Ascending aorta (tissue), 2 donors: ENCODE measurements around the gene BLNK. TPM values are rescaled to one million over a fixed set of nuclear protein-coding genes. Genes with fewer than 3 reads are reported as not detected.

Experiments
- DNase-seq, 2 donors: peaks; one replicate each; pipeline ENCODE4 v3.0.0-alpha.2; 2019; ENCODE audit warnings: low spot score in 2 of 2
- H3K27ac ChIP-seq, 2 donors: fragments of 200-600 bp; sonication (generic); one replicate each; pipeline ENCODE4 v1.5.1; 2016 to 2017; ENCODE audit warnings: mild to moderate bottlenecking in 1 of 2
- H3K27me3 ChIP-seq: fragments of 200-600 bp; sonication (generic); one replicate; pipeline ENCODE4 v1.5.1; 2017
- H3K36me3 ChIP-seq, 2 donors: fragments of 200-600 bp; sonication (generic); one replicate each; pipeline ENCODE4 v1.5.1; 2016
- H3K4me1 ChIP-seq, 2 donors: fragments of 200-600 bp; sonication (generic); one replicate each; pipeline ENCODE4 v1.5.1; 2016 to 2017; ENCODE audit warnings: mild to moderate bottlenecking in 1 of 2
- H3K4me3 ChIP-seq, 2 donors: fragments of 200-600 bp; sonication (generic); one replicate each; pipeline ENCODE4 v1.5.1; 2016 to 2017; ENCODE audit warnings: mild to moderate bottlenecking in 1 of 2
- H3K9me3 ChIP-seq, 2 donors: fragments of 200-600 bp; sonication (generic); one replicate each; pipeline ENCODE4 v1.5.1; 2016
- intact Hi-C: fragments of 100-400 bp; cut with DNase I; formaldehyde crosslinking; loops from one replicate; pipeline ENCODE4 v1.15.1; 2023
- total RNA-seq: library from RNA; depleted of rRNA; stranded (reverse); fragments of >200 nt; gene quantifications from one replicate; pipeline ENCODE4 v1.1.0, GENCODE V29; 2016
- TF ChIP-seq, protein P1 (sequence below), 3 experiments: fragments of 200-600 bp in 2 of 3; fragments of 450-650 bp in 1 of 3; sonication (generic) in 2 of 3; IDR thresholded peaks; one replicate each; pipeline ENCODE4 v1.5.1; 2016 to 2019; ENCODE audit warnings: antibody characterized with exemption in 3 of 3, mild to moderate bottlenecking in 1 of 3, moderate library complexity in 1 of 3

The BLNK gene
- total RNA-seq, 1 donor from 2014 or later: not detected

DNA sequence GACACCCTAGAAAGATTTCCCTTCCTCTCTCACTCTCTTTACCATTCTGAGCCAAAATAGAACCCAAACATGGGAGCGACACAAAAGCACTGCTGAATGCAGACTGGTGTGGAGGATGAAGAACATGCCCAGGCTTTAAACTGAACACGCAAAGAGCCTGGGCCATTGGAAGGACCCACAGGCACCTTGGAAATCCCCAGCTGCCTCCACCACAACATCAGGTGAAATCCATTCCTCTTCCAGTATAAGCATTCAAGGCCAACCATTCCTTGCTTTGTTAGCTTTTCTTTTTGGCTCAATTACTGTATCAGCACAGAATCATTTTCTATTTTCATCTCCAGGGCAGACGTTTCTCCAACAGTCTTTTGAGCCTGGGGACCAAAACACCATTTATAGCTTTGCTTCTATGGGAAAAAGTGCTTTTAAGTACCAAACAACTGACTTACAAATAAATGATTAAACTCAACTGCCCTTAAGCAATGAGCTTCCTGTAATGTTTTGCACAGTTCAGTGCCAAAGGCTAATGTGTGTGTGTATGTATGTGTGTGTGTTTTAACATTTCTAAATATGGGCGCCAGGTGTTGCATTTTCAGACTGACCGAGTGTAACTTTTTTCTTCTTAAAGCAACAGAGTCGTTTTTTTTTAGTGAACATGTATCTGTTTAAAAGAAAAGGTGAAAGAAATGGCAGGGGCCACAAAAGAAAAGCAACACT, 16.2 kb upstream of the BLNK start:
- intact Hi-C loops: loop anchor here (10.0 kb wide), 2 partner anchors 297 to 383 kb away; partner anchors contain the start of genes CC2D2B and TM9SF3
- no peak for DNase-seq
- TF ChIP-seq, protein P1, sequence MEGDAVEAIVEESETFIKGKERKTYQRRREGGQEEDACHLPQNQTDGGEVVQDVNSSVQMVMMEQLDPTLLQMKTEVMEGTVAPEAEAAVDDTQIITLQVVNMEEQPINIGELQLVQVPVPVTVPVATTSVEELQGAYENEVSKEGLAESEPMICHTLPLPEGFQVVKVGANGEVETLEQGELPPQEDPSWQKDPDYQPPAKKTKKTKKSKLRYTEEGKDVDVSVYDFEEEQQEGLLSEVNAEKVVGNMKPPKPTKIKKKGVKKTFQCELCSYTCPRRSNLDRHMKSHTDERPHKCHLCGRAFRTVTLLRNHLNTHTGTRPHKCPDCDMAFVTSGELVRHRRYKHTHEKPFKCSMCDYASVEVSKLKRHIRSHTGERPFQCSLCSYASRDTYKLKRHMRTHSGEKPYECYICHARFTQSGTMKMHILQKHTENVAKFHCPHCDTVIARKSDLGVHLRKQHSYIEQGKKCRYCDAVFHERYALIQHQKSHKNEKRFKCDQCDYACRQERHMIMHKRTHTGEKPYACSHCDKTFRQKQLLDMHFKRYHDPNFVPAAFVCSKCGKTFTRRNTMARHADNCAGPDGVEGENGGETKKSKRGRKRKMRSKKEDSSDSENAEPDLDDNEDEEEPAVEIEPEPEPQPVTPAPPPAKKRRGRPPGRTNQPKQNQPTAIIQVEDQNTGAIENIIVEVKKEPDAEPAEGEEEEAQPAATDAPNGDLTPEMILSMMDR (IDR thresholded peaks at IDR 0.05): no peak
- no peaks in the 10 kb centered on the region for H3K27me3 ChIP-seq
- peaks cover 4 to 10% of the 10 kb centered on the region in 2 donors for H3K4me1 ChIP-seq
- peak overlapping the region in 1 of 2 donors; percentile 32 for H3K4me3 ChIP-seq
- peak overlapping the region; percentile 74 to 81 for H3K27ac ChIP-seq
- no peaks in the 10 kb centered on the region for H3K36me3 ChIP-seq
- H3K9me3 ChIP-seq: no peaks in the 10 kb centered on the region

DNA sequence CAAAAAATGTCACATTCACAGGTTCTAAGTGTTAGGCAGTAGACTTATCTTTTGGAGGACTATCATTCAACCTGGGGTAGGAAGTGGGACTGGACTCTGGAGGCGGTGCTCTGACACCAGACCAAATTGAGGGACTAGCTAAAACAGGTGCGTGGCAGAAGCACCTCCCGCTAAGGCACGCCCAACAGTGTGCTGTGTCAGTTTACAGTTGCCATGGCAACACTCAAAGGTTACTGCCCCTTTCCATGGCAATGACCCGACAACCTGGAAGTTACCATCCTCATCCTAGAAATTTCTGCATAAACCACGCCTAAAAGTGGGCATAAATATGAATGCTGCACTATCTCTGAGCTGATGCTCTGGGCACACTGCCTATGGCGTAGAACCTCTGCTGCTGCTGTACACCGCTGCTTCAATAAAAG, 14.0 kb upstream of the BLNK start:
- Histone ChIP-seq H3K27me3 (no peaks in the 10 kb centered on the region), H3K4me3 (no peak overlapping the region), H3K36me3 (no peaks in the 10 kb centered on the region), H3K27ac (peak overlapping the region in 1 of 2 donors; percentile 74), H3K4me1 (peaks cover 4 to 10% of the 10 kb centered on the region in 2 donors), H3K9me3 (no peaks in the 10 kb centered on the region)
- intact Hi-C loops: loop anchor here (10.0 kb wide), 2 partner anchors 299 to 381 kb away; partner anchors contain the start of genes CC2D2B and TM9SF3
- DNase-seq: no peak
- TF ChIP-seq, protein P1 (IDR thresholded peaks at IDR 0.05): no peak

DNA sequence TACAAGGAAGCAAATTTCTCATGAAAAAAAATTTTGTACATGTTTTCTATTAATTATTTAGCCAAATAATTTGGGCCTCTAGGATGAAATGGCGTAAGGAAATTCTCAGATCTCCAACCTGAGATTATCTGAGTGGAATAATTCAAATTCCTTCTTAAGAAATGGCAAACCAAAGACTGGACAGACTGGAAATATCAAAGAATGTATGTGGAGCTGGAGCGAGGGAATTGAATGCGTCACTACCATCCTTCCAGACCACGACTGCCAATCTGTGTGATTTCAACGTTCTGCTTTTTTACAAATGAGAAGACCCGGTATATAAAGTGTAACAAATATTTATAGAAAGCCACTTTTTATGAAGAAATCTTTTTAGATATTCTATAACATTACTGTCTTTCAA, 12.4 kb upstream of the BLNK start:
- Histone ChIP-seq H3K27me3 (no peaks in the 10 kb centered on the region), H3K36me3 (no peaks in the 10 kb centered on the region), H3K4me1 (peaks cover 4 to 10% of the 10 kb centered on the region in 2 donors), H3K27ac (no peak overlapping the region), H3K9me3 (no peaks in the 10 kb centered on the region), H3K4me3 (no peak overlapping the region)
- intact Hi-C loops: loop anchor here (10.0 kb wide), 2 partner anchors 301 to 379 kb away; partner anchors contain the start of genes CC2D2B and TM9SF3
- TF ChIP-seq, protein P1 (IDR thresholded peaks at IDR 0.05): no peak
- no peak for DNase-seq

DNA sequence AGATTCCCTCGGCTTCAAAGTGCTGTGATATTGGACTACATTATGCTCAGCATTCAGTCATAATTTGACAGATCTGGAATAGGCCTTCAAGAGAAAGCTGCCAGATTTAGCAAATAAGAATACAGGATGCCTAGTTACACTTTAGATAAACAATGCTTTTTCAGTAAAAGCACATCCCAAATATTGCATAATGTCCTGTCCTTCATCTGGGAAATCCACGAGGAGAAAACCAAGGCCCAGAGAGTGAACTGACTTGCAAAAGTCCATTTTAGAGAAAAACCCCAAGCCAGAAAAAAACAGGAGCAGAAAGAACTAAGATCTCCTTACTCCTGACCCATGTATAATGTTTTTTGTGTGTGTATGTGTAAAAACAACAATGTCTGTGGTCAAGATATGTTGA, 12.0 kb upstream of the BLNK start:
- H3K4me3 ChIP-seq: no peak overlapping the region
- no peaks in the 10 kb centered on the region for H3K36me3 ChIP-seq
- TF ChIP-seq, protein P1 (IDR thresholded peaks at IDR 0.05): no peak
- H3K4me1 ChIP-seq: peaks cover 4 to 9% of the 10 kb centered on the region in 2 donors
- H3K27ac ChIP-seq: no peak overlapping the region
- intact Hi-C loops: loop anchor here (10.0 kb wide), 2 partner anchors 301 to 379 kb away; partner anchors contain the start of genes CC2D2B and TM9SF3
- DNase-seq: no peak
- no peaks in the 10 kb centered on the region for H3K27me3 ChIP-seq
- no peaks in the 10 kb centered on the region for H3K9me3 ChIP-seq

DNA sequence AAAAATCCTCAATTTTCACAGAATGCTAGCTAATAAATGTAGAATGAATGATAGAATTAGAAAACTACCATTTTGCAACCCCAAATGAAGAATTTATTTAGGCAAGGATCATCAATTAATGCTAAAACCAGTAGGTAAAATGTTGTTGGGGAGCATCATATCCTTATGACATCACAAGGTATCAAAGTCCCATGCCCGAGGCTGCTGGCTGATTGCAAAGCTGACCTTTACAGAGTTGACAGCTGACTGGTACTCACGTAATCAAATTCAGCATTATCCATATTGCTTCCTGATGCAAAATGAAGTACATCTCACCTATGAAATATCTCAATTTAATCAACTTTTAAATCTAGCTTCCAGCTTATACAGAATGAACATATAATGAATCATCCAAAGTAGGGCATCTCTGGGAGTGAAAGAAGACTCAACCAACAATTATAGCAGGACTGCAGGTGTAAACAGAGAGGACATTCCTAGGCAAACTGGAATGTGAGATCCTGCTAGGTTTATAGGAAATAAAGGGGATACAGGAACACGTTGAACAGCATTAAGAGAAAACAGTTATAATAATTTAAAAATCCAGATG, 10.2 kb upstream of the BLNK start:
- Histone ChIP-seq H3K4me3 (no peak overlapping the region), H3K27me3 (no peaks in the 10 kb centered on the region), H3K36me3 (no peaks in the 10 kb centered on the region), H3K27ac (no peak overlapping the region), H3K9me3 (no peaks in the 10 kb centered on the region), H3K4me1 (no peaks in the 10 kb centered on the region)
- no peak for DNase-seq
- TF ChIP-seq, protein P1 (IDR thresholded peaks at IDR 0.05): no peak
- intact Hi-C loops: loop anchor here (10.0 kb wide), 2 partner anchors 303 to 377 kb away; partner anchors contain the start of genes CC2D2B and TM9SF3
